Pancreas (tissue), 10 donors: ENCODE results near the gene PTPRU. TPM values are rescaled to one million over a fixed set of nuclear protein-coding genes. Genes with fewer than 3 reads are reported as not detected.

Experiments
- ATAC-seq, 4 donors: fragments of 200-7000 bp; cut with Tn5 transposase; one replicate each; pipeline versions ENCODE4 v1.8.0 to v1.9.1; 2020; ENCODE audit warnings: mild to moderate bottlenecking in 4 of 4, moderate library complexity in 4 of 4
- DNase-seq, 6 donors: peaks; one replicate each; pipeline ENCODE4 v3.0.0-alpha.2; 2020
- FAIRE-seq: peaks from 2 replicates; lab custom pipeline; 2012; peaks lifted over from hg19 to GRCh38; lab: Jason Lieb, UNC
- H3K27ac ChIP-seq, 4 donors: fragments of 200-600 bp; sonication (generic); 1 replicate in 3 of 4; 2 replicates in 1 of 4; pipeline versions ENCODE4 v1.5.0 to v1.8.0; 2020
- H3K27me3 ChIP-seq, 4 donors: fragments of 200-600 bp; one replicate each; pipeline ENCODE4 v1.8.0; 2021
- H3K36me3 ChIP-seq, 3 donors: fragments of 200-600 bp; sonication (generic) in 1 of 3; one replicate each; pipeline versions ENCODE4 v1.5.0 to v1.8.0; 2020 to 2021
- H3K4me1 ChIP-seq, 3 donors: fragments of 200-600 bp; one replicate each; pipeline ENCODE4 v1.8.0; 2021
- H3K4me3 ChIP-seq, 4 donors: fragments of 200-600 bp; sonication (generic) in 2 of 4; one replicate each; pipeline versions ENCODE4 v1.5.0 to v1.8.0; 2020 to 2021
- H3K9me3 ChIP-seq, 4 donors: fragments of 200-600 bp; one replicate each; pipeline ENCODE4 v1.8.0; 2021
- WGBS, 2 donors: extraction: QIAGEN DNeasy Blood & Tissue Kit; methylation state at CpG; one replicate each; pipeline ENCODE4 v1.1.7; 2013; 5-methylcytosine and 5-hydroxymethylcytosine counted together
- intact Hi-C, 3 donors: fragments of 100-400 bp; cut with DNase I; formaldehyde crosslinking; loops; one replicate each; pipeline versions ENCODE4 v1.11.1 to v1.14.2; 2022
- polyA plus RNA-seq, 2 donors: library from polyadenylated mRNA; stranded (reverse); fragments of 200-250 nt; gene quantifications; one replicate each; pipeline ENCODE4 v1.2.3, GENCODE V29; 2013
- total RNA-seq, 6 donors: library from RNA; stranded (reverse); fragmentation: NEBNext Ultra II Directional in 4 of 6; extraction: Animal tissue kit (Norgen Biotek cat#: 25700) in 4 of 6; gene quantifications; one replicate each; pipeline versions ENCODE4 v1.2.1 to v1.2.4, GENCODE V29; 2021 to 2023
- TF ChIP-seq, protein P1 (sequence below), 4 donors: fragments of 200-600 bp; sonication (generic) in 3 of 4; IDR thresholded peaks; one replicate each; pipeline versions ENCODE4 v1.5.0 to v1.8.0; 2021; ENCODE audit warnings: antibody characterized with exemption in 4 of 4
- donor health status: healthy with polysubstance abuse.
- donor health status: DM: no; HTN: no; CAD: no; lungs with moderate emphysema.
- donor health status: DM: no; HTN: no; CAD: no.
- donor health status: control.
- donor health status: control.
- donor health status: Bipolar disorder and iron deficiency.
- donor health status: DM: yes; HTN: yes; CAD: no.
- donor health status: DM: no; HTN: no; CAD: no.
- donor health status: DM: no; HTN: no; CAD: no.
- donor health status: DM: yes; HTN: yes; CAD: no.

The PTPRU gene
- total and polyA plus RNA-seq, 8 donors = 12.3 to 20.9 (median 15.2) TPM

DNA sequence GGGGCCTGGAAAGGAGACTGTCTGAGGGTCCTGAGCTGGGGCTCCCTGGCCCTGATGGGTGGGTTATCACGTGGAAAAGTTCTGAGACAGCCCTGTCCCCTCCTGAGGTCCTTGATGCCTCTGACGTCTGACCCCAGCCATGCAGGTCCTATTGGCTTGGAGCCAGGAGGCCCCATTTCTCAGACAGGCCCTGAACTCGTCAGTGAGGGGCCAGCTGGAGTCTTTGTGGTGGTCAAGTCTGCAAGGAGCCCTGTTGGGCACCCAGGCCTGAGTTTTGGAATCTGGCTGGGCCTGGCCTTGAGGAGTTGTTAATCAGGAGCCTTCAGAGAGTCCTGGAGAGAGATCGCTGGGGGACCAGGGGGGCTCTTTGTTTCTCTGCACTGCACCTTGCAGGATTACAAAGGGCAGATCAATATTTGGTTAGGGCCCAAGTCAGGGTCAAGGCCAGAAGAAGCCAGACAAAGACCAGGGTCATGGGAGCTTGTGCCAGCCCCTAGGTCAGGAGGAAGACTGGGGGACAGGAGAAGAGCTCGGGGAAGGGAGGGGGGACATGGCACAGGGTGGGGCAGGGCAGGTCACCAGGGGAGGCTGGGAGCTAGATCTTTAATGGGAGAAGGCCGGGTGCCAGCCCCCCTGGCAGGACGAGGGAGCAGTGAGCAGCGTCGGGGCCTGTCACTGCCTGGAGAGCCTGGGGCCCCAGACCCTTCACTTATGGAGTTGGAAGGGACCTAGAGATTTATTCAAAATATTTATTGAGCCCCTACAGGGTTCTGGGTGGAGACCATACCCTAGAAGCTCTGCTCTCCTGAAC lies 83.2 kb downstream of the PTPRU start:
- H3K4me3 ChIP-seq = no peak overlapping the region
- H3K27ac ChIP-seq = no peak overlapping the region
- intact Hi-C loops = no loop called here
- FAIRE-seq (no peak), ATAC-seq (no peak), DNase-seq (no peak)
- TF ChIP-seq, protein P1, sequence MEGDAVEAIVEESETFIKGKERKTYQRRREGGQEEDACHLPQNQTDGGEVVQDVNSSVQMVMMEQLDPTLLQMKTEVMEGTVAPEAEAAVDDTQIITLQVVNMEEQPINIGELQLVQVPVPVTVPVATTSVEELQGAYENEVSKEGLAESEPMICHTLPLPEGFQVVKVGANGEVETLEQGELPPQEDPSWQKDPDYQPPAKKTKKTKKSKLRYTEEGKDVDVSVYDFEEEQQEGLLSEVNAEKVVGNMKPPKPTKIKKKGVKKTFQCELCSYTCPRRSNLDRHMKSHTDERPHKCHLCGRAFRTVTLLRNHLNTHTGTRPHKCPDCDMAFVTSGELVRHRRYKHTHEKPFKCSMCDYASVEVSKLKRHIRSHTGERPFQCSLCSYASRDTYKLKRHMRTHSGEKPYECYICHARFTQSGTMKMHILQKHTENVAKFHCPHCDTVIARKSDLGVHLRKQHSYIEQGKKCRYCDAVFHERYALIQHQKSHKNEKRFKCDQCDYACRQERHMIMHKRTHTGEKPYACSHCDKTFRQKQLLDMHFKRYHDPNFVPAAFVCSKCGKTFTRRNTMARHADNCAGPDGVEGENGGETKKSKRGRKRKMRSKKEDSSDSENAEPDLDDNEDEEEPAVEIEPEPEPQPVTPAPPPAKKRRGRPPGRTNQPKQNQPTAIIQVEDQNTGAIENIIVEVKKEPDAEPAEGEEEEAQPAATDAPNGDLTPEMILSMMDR (IDR thresholded peaks at IDR 0.05) = no peak
- no peaks in the 10 kb centered on the region for H3K27me3 ChIP-seq
- 78 to 80% methylated on average over 9 of the region's 9 CpGs for WGBS, 2 donors
- no peaks in the 10 kb centered on the region for H3K4me1 ChIP-seq
- H3K36me3 ChIP-seq = no peaks in the 10 kb centered on the region
- H3K9me3 ChIP-seq = no peaks in the 10 kb centered on the region

DNA sequence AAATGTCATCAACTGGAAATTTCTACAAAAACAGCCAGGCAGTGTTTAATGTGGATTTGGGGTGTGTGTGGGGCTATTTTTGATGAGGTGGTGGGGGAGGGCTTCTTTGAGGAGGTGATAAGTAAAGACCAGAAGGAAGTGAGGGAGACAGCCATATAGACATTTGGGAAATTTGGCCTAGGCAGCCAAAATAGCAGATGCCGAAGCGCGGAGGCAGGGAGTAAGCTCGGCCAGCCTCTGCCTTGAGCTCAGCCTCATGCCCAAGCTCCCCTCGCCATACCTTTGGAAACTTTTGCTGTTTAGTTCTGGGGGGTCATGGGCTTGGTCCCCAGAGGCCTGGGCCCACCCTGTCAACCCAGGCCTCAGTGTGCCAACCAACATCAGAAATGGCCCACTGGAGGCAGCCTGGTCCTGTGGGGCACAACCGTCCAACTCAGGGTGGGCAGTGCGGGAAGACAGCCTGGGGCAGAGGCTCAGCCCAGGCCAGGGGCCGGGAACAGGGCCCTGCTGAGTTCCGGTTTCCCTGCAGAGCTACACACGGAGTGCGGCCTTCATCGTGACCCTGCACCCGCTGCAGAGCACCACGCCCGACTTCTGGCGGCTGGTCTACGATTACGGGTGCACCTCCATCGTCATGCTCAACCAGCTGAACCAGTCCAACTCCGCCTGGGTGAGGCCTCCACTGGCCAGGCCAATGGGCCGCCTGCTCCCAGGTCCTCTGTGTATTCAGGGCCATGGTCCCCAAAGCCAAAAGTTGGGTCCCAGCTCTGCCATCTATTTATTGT lies 84.0 kb downstream of the PTPRU start:
- H3K4me1 ChIP-seq = no peaks in the 10 kb centered on the region
- 95 to 96% methylated on average over 21 of the region's 21 CpGs for WGBS, 2 donors
- H3K9me3 ChIP-seq = no peaks in the 10 kb centered on the region
- intact Hi-C loops = no loop called here
- ATAC-seq (peak in 1 of 4 donors; percentile 14), DNase-seq (no peak), FAIRE-seq (no peak)
- H3K27me3 ChIP-seq = no peaks in the 10 kb centered on the region
- TF ChIP-seq, protein P1 (IDR thresholded peaks at IDR 0.05) = no peak
- no peaks in the 10 kb centered on the region for H3K36me3 ChIP-seq
- H3K27ac ChIP-seq = no peak overlapping the region
- H3K4me3 ChIP-seq = no peak overlapping the region

DNA sequence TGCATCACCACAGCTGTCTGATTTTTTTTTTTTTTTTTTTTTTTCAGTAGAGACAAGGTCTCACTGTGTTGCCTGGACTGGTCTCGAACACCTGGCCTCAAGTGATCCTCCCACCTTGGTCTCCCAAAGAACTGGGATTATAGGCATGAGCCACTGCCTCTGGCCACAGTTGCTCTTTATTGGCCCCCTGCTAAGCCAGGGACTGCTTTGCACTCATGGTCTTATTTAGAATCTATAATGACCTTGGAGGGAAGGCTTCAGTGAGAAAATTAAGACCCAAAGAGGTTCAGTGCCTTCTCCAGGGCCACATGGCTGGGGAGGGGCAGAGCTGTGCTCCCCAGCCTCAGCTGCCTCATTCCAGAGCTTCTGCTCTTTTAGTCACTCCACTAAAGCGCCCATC lies 84.9 kb downstream of the PTPRU start:
- no peak for ATAC-seq
- no peak for FAIRE-seq
- TF ChIP-seq, protein P1 (IDR thresholded peaks at IDR 0.05) = no peak
- 89 to 91% methylated on average over 2 of the region's 2 CpGs for WGBS, 2 donors
- no peak for DNase-seq
- Histone ChIP-seq H3K27ac (no peak overlapping the region), H3K27me3 (no peaks in the 10 kb centered on the region), H3K4me3 (no peak overlapping the region), H3K36me3 (no peaks in the 10 kb centered on the region), H3K9me3 (no peaks in the 10 kb centered on the region), H3K4me1 (no peaks in the 10 kb centered on the region)
- intact Hi-C loops = no loop called here

DNA sequence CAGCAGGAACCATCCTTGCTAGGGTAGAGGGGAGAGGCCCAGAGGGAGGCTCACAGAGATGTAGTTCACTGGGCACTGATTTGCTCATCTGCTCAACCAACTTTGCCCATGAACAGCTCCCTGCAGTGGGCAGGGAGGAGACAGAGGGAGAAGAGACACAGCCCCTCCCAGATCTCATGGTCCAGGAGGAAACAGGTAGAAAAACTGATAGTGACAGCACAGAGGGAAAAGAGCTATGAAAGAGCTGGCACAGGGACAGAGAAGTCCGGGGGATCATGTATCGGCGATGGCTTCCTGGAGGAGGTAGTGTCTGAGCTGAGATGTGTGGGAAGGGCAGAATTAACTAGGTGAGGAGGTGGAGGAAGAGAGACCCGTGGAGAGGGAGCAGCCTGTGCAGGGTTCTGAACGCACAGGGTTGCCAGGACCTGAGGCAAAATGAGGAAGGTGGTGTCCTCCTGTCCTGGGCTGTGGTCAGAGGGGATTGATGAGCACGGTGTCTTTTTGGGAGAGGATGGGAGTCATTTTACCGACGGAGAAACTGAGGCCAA lies 85.9 kb downstream of the PTPRU start:
- 84 to 86% methylated on average over 8 of the region's 8 CpGs for WGBS, 2 donors
- H3K4me3 ChIP-seq = no peak overlapping the region

More for the DNA sequence above, 85.9 kb downstream of the PTPRU start:
- no peak for ATAC-seq
- Histone ChIP-seq H3K4me1 (no peaks in the 10 kb centered on the region), H3K27me3 (no peaks in the 10 kb centered on the region), H3K27ac (no peak overlapping the region), H3K36me3 (no peaks in the 10 kb centered on the region), H3K9me3 (no peaks in the 10 kb centered on the region)
- no peak for DNase-seq
- TF ChIP-seq, protein P1 (IDR thresholded peaks at IDR 0.05) = no peak
- intact Hi-C loops = no loop called here
- FAIRE-seq = no peak
